ENCODE results near the gene CCBE1.
"Not testable (repeated sequence)": the region's sequence is repeated elsewhere in the genome, so short reads cannot be mapped to it uniquely, and the experiment has no call there.

- not testable (repeated sequence) for TF ChIP-seq ZNF274 (IDR thresholded peaks at IDR 0.05; ENCODE audit: low read depth, low read length); SUZ12 (IDR thresholded peaks at IDR 0.05; ENCODE audit: extremely low read depth, insufficient read depth, insufficient read length)
Measured at GRCh38 chr18:59714096-59714495, 16.9 kb upstream of the CCBE1 start.

Measured in NT2/D1 (cell line).